ENCODE measurements around the gene FOXO3.

Gene FOXO3

DNA sequence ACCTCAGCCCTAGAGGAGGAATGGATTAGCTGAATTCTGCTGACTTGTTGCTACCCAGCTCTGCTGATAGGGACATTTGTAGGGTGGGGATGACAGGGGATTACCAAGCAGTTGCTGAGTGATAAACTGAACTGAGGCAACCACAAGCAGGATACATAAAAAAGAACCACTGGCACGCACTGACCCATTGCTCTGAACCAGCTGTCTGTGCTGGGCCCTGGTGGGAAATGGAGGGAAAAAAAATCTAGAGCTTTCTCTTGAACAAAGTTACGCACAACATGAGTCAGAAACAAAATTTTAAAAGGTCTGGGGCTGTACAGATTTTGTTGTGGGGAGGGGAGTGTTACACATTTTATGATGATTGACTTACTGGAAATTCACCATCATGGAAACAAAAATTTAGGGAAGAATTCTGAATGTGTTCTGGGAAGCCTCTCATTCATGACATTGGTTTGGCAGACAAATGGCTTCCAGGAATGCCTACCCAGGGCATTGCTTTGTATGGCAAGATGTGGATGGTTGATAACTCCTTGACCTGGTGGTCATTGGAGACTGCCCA is 37.7 kb downstream of the FOXO3 start:
- DNase-seq, result no peak

DNA sequence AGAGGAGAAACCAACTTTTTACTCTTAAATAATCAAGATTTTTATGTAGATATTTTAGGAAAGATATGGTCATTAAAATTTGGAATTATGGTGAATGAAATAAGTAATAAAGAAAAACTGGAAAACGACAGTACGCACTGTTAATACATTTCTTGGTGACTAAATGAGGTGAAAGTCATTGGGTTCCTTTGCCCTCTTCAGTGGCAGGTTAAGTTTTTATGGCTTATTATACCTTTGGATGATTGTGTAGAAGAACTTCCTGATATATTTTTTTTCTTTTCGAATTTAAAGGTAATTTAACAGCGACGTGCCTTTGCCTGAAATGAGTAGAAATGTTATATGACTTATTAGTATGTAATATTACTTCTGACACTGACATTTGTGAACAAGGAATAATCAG is 43.4 kb downstream of the FOXO3 start:
- DNase-seq, result no peak

DNA sequence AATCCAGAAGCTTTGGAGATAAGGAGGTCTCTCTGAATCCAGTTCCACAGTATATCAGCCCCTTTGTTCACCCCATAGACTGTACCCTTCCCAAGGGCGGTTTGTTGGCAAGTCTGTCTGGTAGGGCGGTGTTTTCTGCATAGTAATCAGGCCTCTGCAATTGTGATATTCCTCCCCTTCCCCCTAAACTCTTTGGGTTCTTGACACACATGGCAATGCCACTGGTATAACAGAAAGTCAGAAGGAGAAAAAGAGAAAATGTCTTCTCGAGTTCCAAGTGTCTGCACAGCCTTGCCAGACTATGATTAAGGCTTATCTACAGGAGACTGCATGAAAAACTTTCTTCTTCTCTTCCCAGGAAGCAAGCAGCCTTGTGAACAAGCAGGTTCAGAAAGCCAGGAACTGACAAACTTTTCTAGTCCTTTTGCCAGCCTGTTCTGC is 45.6 kb downstream of the FOXO3 start:
- DNase-seq, result no peak

DNA sequence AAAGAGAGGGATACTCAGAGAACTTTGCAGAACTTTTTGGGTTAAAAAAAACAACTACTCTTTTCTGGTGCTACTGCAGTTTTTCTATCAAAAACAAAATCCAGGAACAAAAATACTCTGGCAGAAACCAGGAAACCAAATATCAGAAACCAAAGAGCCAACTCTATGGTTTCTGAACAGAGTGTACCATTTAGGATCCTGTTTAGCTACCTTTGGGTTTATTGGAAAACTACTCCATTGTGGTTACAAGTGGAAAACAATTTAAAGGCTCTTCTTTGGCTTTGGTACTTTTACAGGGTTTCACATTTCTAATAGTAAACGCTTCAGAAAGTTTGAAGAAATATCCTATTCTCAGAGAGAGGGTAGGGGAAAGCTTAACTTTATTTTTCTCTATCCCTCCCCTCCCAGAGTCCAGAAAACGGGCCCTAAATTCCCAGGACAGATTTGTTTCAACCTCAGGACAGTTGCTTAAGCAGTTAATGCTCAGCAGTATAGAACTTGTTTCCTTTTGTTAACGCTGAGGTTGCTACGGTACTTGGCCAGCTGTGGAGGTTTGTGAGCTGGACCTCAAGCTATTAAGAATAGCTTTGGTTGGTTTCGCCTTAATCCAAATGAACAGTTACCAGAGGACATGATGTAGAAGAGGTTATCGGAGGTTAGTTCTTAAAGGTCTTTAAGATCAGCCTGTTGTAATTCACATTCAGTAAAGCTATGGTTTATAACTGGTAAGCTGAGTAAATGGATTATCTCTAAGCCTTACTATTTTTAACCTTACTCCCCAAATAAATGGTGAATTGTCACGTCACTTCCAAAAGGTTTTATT is 47.9 kb downstream of the FOXO3 start:
- no peak for DNase-seq

DNA sequence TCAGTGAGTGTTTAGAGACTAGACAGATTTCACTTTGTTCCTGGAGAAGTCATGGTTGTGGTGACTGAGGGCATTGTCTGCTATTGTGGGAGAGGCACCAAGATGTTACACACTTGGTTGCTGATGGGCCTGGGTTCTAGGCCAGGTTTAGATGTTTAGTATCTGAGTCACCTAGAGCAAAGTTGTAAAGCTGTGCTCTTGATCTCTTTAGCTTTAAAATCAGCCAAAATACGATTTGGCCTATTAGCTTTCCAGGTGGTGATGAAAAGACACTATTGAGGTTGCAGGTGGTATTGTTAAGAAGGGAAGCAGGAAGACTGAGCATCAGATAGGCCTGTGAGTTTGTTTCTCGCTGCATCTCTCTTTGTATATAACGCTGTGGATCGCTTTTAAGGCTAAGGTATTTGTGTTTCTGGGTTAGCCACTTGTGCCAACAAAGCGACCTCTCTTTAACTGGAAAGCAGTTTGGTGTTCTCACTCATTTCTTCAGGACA is 48.6 kb downstream of the FOXO3 start:
- DNase-seq, result no peak

DNA sequence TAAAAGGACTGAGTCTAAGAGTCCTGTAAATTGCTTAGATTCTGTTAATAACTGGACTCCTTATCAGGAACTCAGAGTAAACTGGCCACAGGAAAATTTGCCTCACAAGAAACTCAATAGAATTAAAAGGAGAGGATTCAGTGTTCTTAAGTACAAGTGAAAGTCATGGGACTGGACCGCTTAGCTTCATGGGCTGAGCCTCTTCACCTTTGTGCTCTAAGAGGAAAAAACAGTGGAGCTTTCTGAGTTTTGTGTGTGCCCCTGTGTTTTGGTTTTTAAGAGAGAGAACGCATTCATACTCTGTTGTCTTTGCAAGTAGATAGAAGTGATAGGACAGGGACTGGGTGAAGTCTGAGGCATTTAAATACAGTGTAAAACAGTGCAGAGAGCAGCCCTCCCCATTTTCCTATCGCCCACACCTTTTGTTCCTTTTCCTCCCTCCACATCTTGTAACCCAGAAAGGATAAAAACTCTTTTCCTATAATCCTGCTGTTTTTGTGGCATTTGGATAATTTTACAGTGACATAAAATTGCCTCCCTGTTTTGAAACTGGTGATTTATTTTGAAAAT is 49.6 kb downstream of the FOXO3 start:
- DNase-seq, result no peak

DNA sequence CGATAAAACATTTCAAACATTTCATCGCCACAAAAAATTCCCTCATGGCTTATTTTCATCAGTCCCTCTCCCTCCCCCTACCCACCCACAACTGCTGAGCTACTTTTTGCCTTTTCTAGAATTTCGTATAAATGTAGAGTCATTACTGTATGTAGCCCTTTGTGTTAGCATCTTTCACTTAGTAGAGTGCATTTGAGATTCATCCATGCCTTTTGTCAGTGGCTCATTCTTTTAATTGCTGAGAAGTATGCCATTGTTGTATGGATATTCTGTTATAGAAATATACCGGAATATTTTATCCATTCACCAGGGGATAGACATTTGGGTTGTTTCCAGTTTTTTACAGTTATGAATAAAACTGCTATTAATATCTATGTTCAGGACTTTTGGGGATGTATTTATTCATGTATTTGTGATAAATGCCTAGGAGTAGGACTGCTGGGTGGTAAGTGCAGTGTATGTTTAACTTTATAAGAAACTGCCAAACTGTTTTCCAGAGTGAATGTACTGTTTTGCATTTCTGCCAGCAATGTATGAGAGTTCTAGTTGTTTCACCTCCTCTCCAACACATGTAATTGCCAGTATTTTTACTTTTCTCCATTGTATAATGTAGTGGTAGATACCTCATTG is 50.4 kb downstream of the FOXO3 start:
- DNase-seq, result no peak

DNA sequence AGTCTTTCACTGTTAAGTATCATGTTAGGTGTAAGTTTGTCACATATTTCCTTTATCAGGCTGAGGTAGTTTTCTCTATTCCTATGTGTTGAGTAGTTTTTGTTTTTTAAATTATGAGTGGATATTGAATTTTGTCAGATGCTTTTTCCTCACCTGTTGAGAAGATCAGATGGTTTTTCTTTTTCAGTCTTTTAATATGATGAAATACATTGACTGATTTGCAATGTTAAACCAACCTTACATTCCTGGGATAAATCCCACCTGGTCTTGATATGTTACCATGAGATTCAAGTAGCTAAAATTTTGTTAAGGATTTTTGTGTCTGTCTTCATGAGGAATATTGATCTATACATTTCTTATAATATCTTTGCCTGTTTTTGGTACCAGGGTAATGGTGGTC is 52.1 kb downstream of the FOXO3 start:
- DNase-seq, result no peak

DNA sequence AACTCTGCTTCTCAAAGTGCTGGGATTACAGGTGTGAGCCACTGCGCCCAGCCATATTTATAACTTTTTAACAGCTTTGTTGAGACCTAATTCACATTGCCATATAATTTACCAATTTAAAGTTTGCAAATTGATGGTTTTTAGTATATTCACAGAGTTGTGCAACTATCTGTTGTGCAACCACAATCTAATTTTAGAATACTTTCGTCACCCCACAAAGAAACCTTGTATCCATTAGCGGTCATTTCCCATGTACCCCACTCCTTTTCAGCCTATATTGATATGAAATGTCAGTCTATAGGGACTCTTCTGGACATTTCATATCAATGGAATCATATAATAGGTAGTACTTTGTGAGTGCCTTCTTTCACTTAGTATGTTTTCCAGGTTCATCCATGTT is 55.8 kb downstream of the FOXO3 start:
- DNase-seq, result no peak

DNA sequence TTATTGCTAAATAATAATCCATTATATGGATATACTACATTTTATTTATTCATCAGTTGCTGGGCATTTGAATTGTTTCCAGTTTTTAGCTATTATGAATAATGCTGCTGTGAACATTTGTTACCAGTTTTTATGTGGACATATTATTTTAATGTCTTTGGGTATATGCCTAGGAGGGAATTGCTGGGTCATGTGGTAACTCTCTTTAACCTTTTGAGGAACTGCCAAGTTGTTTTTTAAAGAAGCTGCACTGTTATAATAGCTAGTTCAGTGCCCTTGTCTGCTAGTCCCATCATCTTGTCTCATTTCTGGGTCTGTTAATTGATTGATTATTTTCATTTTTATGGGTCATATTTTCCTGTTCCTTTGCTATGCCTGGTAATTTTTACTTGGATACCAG is 56.3 kb downstream of the FOXO3 start:
- DNase-seq, result no peak

DNA sequence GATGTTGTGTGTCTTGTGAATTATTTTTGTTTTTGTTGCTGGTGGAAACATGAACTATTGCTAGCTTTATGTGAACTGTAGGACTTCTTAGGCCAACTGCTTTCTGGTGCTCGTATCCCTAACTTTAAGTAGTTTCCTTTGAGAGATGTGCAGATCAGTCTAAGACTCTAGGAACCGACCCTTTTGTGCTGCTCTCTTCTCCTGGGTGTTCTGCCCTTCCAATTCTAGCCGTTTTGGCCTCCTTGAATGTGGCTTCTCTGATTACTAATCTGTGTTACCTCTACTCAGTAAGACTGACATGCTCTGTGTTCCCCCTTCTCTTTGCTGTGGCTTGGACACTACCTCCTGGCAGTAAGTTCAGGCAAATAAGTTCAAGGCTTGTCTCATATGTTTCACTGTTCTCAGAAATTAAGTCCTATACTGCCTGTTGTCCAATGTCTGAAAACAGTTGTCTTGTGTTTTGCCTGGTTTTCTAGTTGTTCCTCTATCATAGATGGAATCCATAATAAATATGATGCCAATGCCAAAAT is 58.0 kb downstream of the FOXO3 start:
- DNase-seq, result no peak

DNA sequence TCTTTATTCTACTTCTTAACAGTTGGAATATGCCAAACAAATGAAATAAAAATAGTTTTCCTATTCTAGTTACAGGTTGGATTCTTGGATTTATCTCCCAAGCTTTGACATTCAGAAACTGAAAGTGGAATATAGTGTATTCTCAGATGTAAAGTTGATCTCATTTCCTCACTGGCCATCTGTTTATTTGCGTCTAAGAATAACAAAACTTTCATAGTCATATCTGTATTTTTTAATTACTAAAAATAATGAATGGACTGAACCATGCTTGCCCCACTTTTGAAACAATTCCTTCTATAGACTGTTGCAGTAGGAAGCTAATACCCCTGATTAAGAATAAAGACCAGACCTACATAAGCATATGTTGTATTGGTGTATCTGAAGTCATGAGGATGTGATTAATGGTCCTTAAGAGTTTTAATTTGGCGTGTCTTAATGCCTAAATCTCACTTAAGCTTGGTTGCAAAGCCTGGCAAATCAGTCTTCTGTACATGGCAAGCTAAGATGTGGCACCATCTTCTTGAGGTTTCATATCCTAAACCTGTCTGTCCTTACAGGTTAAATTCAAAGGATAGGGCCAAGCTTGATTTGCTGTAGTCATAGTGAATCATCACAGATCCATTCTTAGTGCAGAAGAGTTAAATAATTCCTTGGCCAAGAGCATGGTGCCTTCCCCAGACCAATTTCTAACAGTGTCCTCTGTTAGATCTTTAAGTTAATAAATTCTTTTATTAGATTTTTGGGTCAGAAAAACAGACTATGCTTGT is 58.9 kb downstream of the FOXO3 start:
- no peak for DNase-seq

DNA sequence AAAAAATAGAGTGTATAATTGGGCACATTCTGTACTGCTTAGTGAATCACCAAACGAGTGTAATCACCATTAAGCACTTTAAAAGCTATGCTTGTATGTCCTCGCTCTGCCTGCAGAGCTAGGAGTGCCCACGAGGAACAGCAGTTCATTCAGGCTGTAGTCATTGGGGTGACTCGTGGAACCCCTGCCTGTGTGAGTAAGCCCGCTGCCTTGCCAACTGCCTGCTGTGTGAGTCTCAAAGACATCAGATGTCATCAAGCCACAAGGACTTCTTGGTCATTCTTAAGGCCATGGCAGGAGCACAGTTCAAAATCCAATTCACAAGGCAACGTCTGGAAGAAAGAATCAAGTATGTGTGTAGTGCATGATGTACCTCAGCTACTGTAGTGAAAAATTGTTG is 60.4 kb downstream of the FOXO3 start:
- no peak for DNase-seq

DNA sequence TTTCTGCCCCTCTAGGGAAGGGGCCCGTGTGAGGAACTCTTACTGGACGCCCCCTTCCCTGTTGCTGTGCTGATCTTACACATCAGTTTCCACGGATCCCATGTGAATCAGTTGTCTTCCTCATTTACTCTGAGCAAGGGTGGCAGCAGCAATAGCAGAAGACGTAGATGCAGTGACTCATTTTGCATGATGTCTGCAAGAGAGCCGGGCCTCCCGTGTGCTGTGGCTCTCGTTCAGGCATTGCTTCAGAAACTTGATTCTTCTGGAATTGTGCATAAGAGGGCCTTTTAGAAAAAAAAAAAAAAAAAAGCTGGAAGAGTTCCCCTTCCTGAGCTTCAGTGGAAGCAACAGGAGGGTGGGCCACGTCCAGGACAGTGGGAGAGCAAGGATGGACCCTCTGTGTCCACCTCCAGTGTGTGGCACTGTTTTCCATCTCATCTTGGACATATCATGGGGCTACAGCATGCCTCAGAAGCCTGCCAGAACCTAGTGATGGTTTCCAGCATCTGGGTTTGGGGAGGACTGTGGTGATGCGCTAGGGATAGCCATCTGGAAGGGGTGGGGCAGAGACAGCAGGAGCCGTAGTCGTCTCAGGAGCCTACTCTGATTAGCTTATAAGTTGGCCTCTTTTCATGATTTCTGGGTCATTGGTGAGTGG is 62.1 kb downstream of the FOXO3 start:
- no peak for DNase-seq

DNA sequence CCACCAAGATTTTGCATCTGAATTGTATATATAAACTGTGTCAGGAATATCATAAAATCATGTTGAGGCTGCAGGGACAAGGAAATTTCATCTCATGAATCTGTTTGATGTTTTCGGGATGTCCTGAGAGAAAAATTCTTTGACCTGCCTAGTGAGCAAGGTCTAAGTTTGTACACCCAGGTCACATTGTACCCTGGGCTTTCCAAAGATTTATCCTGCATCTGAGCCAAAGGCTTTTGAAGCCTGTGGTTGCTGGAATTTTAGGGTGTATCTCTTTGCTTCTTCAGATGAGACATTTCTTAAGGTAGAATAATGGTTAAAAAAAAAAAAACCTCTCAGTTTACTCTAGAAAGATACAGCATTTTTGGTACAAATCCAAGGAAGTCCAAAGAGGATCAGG is 63.3 kb downstream of the FOXO3 start:
- no peak for DNase-seq

DNA sequence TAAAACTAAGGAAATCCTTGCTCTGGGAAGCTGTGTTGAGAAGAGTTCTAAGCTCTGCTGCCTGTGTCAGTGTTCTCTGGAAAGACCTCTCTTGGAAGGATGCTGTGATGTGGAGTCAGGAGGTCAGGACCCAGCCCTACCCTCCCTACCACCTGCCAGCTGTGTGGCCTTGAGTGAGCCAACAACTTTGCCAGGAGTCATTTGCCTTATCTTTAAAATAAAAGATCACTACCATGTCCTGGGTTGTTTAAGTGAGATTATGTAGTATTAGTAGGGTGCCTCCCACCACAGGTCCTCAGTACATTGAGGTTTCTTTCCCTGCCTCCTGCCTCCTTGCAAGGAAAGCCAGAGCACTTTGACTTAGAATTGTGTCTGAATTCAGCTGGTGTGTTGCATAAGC is 64.9 kb downstream of the FOXO3 start:
- DNase-seq, result no peak

DNA sequence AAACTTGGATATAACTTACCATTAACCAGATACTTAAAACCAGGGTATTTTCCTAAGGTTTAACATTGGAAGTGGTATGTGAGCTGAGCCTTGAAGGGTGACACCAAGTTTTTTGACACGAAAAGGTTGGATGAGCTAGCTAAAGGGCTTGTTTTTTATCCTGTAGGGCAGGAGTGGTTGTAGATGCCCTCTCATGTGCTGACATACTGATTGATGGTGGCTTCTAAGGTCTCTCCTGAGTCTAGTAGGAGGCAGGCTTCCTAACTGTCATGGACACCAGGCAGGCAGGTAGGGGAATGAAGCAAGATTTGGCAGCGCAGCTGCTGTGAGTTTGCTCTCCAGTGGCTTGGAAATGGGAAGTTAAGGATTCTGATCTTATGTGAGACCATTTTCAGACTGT is 66.1 kb downstream of the FOXO3 start:
- no peak for DNase-seq

DNA sequence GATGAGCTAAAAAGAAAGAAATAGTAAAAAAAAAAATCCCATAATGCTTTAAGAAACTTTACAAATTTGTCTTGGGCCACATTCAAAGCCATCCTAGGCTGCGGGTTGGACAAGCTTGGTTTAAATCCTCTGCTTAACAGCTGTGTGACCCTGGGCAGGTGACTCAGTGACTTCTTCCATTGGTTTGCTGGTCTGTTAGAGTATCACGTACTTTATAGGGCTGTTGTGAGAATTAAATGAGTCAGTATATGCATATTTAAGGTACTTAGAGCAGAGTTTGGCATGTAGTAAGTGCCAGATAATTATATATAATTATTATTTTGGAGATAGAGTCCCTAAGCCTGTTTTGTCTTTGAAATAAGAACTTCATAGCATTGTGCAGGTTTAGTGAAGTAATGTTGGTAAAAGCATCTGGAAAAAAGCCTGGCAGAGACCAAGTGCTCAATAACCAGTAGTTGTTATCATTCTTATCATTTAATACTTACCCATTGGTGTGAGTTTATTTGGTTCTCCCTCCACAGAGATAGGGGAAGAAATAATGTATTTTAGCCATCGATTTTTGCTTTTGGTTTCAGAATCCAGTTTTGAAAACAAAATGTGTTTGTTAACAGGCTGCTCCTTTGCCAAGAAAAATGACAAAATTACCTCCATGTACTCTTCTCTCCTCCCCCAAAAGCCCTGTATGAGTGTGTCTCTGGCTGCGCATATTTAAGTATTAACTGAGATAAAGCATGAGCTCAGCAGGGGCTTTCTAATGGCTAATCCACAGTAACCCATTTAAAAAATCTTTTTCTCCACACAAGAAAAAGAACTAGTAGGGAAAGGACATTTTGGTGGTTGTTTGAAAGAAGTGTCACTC is 67.2 kb downstream of the FOXO3 start:
- DNase-seq, result no peak

DNA sequence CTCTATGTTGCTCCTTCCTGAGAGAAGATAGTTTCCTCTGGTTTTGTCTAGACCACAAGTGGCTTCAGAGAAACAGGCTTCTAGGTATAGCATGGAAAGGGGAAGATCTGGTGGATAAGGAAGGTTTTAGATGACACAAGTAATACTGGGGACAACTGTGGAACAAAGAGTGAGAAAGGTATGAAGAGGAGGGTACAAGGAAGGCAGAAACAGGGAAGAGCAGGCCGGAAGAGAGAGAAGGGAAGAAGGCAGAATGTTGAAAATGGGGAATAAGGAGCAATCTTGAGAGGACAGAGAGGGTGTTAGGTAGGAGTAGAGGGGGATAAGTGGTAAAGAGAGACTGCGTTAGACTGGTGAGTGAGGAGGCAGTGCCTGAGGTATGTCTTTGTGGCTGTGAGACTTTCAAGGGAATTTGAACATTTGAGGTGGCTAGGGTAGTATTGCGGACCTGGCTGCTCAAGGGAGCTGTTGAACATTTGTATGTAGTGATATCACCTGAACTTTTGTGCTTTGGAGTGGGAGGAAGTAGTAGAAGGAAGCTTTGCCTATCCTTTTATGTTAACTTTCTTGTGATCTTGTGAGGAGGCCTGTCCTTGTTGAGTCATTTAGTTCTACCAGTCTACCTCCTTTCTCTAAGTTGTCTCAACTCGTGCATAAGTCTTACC is 69.5 kb downstream of the FOXO3 start:
- DNase-seq, result no peak

DNA sequence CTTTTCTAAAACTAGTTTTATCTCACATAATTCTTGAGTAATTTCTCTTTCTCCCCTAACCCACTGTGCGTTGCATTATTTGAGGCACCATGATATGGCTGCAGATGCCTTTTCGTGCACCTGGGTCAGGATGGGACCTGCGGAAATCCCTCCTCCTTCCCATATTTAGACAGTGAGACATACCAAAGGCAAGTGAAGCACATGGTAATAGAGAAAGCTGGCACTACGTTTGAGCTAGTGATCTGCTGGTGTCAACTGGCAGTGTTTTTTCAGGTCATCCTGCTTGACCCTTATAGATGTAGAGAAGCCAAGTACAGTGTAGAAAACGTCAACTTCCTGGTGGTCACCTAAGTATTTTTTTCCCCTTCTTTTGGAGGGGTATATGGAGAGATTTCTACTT is 71.7 kb downstream of the FOXO3 start:
- no peak for DNase-seq

DNA sequence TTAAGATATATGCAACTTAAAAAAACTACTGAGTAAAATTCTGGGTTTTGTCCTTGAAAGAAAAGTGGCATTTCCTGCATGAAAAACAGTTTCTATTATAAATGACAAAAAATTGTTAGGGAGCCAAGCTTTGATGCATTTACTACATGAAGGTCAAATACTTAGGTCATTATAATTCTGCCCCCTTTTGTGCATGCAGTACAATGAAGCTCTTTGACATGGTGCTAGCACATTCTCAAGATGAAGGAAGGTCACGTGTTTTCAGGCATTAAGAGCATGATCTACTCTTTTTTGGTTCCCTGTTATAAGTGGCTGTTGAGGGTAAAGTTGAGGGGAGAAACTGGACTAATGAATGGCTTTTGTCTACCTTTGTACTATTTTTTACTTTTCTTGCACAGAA is 72.7 kb downstream of the FOXO3 start:
- no peak for DNase-seq

All from NCI-H1694 (cell line).